K562 (cell line): ENCODE results near the gene TRPM6. TPM values are rescaled to one million over a fixed set of nuclear protein-coding genes. Genes with fewer than 3 reads are reported as not detected.

ENCODE experiments used
- ATAC-seq: fragments of 200-7000 bp; cut with Tn5 transposase; 3 replicates; pipeline ENCODE4 v1.9.1; 2020; ENCODE audit warnings: moderate library complexity
- BruUV-seq: library from RNA; stranded (reverse); fragments of 400-500 nt; replicated peaks from 2 replicates; lab custom pipeline; 2021; lab: Mats Ljungman, UMichigan
- CTCF ChIA-PET: fragments of 300-600 bp; formaldehyde crosslinking; extraction: SDS; loops from one replicate; lab custom pipeline; 2021; ENCODE audit warnings: low intra/inter-chr PET ratio; lab: Yijun Ruan, JAX
- POLR2A ChIA-PET: fragments of 300-600, 350-650 bp; sonication (Branson Sonifier 250); formaldehyde crosslinking; extraction: SDS; loops from one replicate; lab custom pipeline; 2021; ENCODE audit warnings: antibody characterized with exemption, inconsistent platforms; lab: Yijun Ruan, JAX
- DNase-seq, 4 experiments: peaks; one replicate each; pipeline versions ENCODE4 v3.0.0 to v3.0.0-alpha.2; 2011 to 2018; ENCODE audit warnings: low spot score in 3 of 4, mixed read lengths in 3 of 4; ENCODE audit errors: extremely low read depth in 1 of 4
- FAIRE-seq: peaks from 2 replicates; lab custom pipeline; 2011; peaks lifted over from hg19 to GRCh38; lab: Jason Lieb, UNC
- H2AFZ ChIP-seq: 2 replicates; pipeline ENCODE4 v1.6.0; 2011; ENCODE audit warnings: low read depth, low read length, control low read depth, inconsistent platforms
- H3K27ac ChIP-seq: fragments of 200-600 bp; 3 replicates; pipeline ENCODE4 v1.8.0; 2011; ENCODE audit warnings: low read depth, mild to moderate bottlenecking, control low read depth, inconsistent platforms, low read length, moderate library complexity, mixed read lengths; ENCODE audit errors: extremely low read depth
- H3K27me3 ChIP-seq, 2 experiments: fragments of 300-600 bp in 1 of 2; 2 replicates in 1 of 2; 3 replicates in 1 of 2; pipeline versions ENCODE4 v1.6.0 to v1.8.0; 2011; ENCODE audit warnings: inconsistent platforms in 2 of 2, low read length in 2 of 2, mild to moderate bottlenecking in 1 of 2, mixed read lengths in 1 of 2, moderate library complexity in 1 of 2; ENCODE audit not compliant: control insufficient read depth in 2 of 2, insufficient read depth in 2 of 2
- H3K36me3 ChIP-seq: fragments of 300-600 bp; 3 replicates; pipeline ENCODE4 v1.8.0; 2011; ENCODE audit warnings: mild to moderate bottlenecking, low read length, inconsistent platforms; ENCODE audit not compliant: control insufficient read depth, insufficient read depth
- H3K4me1 ChIP-seq, 2 experiments: fragments of 200-600 bp in 1 of 2; replicated peaks in 1 of 2; 2 replicates in 1 of 2; 3 replicates in 1 of 2; pipeline versions ENCODE4 v1.5.1 to v1.8.0; 2011; ENCODE audit warnings: inconsistent platforms in 2 of 2, low read length in 2 of 2, mild to moderate bottlenecking in 1 of 2, mixed read lengths in 1 of 2, moderate library complexity in 1 of 2; ENCODE audit not compliant: control insufficient read depth in 2 of 2, insufficient read depth in 2 of 2
- H3K4me2 ChIP-seq: 2 replicates; pipeline ENCODE4 v1.6.1; 2011; ENCODE audit warnings: low read length, control low read depth, inconsistent platforms, mixed read lengths; ENCODE audit not compliant: insufficient read depth
- H3K4me3 ChIP-seq: fragments of 200-600 bp; sonication (generic), shearing (Covaris generic); 2 replicates; pipeline ENCODE4 v1.5.1; 2016; ENCODE audit warnings: control low read depth, inconsistent platforms
- H3K79me2 ChIP-seq: fragments of 200-600 bp; 3 replicates; pipeline ENCODE4 v1.8.0; 2011; ENCODE audit warnings: low read length, inconsistent platforms; ENCODE audit not compliant: control insufficient read depth, insufficient read depth
- H3K9ac ChIP-seq, 2 experiments: 2 replicates each; pipeline versions ENCODE4 v1.6.0 to v1.6.1; 2011; ENCODE audit warnings: low read depth in 2 of 2, low read length in 2 of 2, control low read depth in 1 of 2, inconsistent platforms in 1 of 2, mild to moderate bottlenecking in 1 of 2, mixed read lengths in 1 of 2; ENCODE audit not compliant: insufficient read depth in 1 of 2
- H3K9me1 ChIP-seq: one replicate; pipeline ENCODE4 v1.6.0; 2011; ENCODE audit warnings: inconsistent platforms, mild to moderate bottlenecking, low read length, moderate library complexity; ENCODE audit not compliant: control insufficient read depth, insufficient read depth
- H3K9me3 ChIP-seq: replicated peaks from 2 replicates; pipeline ENCODE4 v1.5.1; 2011; ENCODE audit warnings: low read depth, low read length, inconsistent platforms; ENCODE audit not compliant: control insufficient read depth, insufficient read depth
- H4K20me1 ChIP-seq: replicated peaks from 2 replicates; pipeline ENCODE4 v1.6.1; 2011; ENCODE audit warnings: low read length, inconsistent platforms, mixed read lengths; ENCODE audit not compliant: control insufficient read depth, insufficient read depth
- LARP7 ChIP-seq: fragments of 450-650 bp; IDR thresholded peaks from 2 replicates; pipeline ENCODE4 v1.6.1; 2016
- NFRKB ChIP-seq: fragments of 450-650 bp; IDR thresholded peaks from 2 replicates; pipeline ENCODE4 v1.6.1; 2016; ENCODE audit warnings: low read depth
- SP2 ChIP-seq: IDR thresholded peaks from 2 replicates; pipeline ENCODE4 v1.6.1; 2011; ENCODE audit warnings: mild to moderate bottlenecking, low read depth, low read length, moderate library complexity; ENCODE audit not compliant: poor library complexity, severe bottlenecking; ENCODE audit errors: extremely low read depth
- TAF7 ChIP-seq: fragments of 450-650 bp; IDR thresholded peaks from 2 replicates; pipeline ENCODE4 v1.6.1; 2016; ENCODE audit warnings: missing genetic modification characterization, missing compliant biosample characterization
- ZNF77 ChIP-seq: fragments of 250-450 bp; sonication (Bioruptor Pico); IDR thresholded peaks from 2 replicates; pipeline ENCODE4 v1.5.0; 2020
- WGBS: fragments of 100-300 bp; shearing (Covaris generic); methylation state at CpG from one replicate; pipeline ENCODE4 v1.1.6; 2016; ENCODE audit warnings: low coverage, mixed read lengths; ENCODE audit not compliant: insufficient coverage; ENCODE audit errors: missing lambda C conversion rate; 5-methylcytosine and 5-hydroxymethylcytosine counted together
- in situ Hi-C: fragments of 300-500 bp; cut with MboI; formaldehyde crosslinking; loops from 4 replicates; pipeline ENCODE4 v1.15.0; 2018; ENCODE audit warnings: inconsistent platforms, mixed read lengths
- intact Hi-C: fragments of 100-400 bp; cut with micrococcal nuclease; formaldehyde crosslinking; loops from 2 replicates; pipeline ENCODE4 v1.14.2; 2022
- polyA plus RNA-seq, 8 experiments: library from polyadenylated mRNA; depleted of rRNA in 4 of 8; stranded (reverse) in 5 of 8; unstranded in 3 of 8; fragments of >200 nt; fragmentation: Nextera tagmentation in 2 of 8; fragmentation: Illumina TruSeq in 1 of 8; extraction: Ambion mirVana in 2 of 8; extraction: Trizol in 1 of 8; gene quantifications; 2 replicates each; pipeline versions ENCODE4 v1.2.1 to v1.2.3, GENCODE V29; 2011 to 2014; ENCODE audit warnings: inconsistent platforms in 1 of 8, missing spikeins in 1 of 8
- total RNA-seq, 7 experiments: library from RNA; depleted of rRNA in 6 of 7; stranded (reverse); fragments of >200 nt in 6 of 7; fragmentation: Illumina TruSeq in 2 of 7; extraction: Trizol in 2 of 7; gene quantifications; 2 replicates each; pipeline versions ENCODE4 v1.2.1 to v1.2.3, GENCODE V29; 2011 to 2021; ENCODE audit warnings: low replicate concordance in 1 of 7
- TF ChIP-seq, protein P1 (sequence below): fragments of 450-650 bp; IDR thresholded peaks from 2 replicates; pipeline ENCODE4 v1.6.1; 2016; ENCODE audit warnings: mild to moderate bottlenecking, moderate library complexity

The TRPM6 gene
- total and polyA plus RNA-seq, 9 of the 15 experiments (the other 6 are each of a cell fraction or from before 2014, with no cell fraction given), result 0.03 to 0.16 (median 0.09) TPM

DNA sequence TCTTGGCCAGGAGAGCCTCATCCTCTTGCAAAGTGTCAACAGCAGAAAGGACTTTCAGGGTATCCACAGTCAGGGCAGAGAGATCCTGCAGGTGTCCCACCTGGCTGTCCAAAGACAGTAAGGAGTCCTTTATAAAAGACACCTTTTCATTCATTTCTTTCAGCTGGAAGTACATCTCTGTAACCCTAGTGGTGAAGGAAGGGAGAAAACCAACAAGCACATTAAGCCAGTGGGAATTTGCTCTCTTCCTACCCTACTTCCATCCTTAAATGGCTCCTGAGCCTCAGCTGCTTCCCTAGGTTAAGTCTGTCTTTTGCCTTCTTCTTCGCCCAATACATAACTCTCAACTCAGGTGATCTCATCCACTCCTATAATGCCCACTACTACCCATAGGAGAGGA, 124.8 kb downstream of the TRPM6 start:
- WGBS, result 14% methylated on average over 1 of the region's 1 CpG
- intact Hi-C loops (no loop called here), in situ Hi-C loops (no loop called here)
- H3K9ac ChIP-seq, result no peak overlapping the region
- H3K9me1 ChIP-seq, result no peaks in the 10 kb centered on the region
- no peak overlapping the region for H2AFZ ChIP-seq
- H4K20me1 ChIP-seq, result no peaks in the 10 kb centered on the region
- no TSS peak for BruUV-seq
- no peak for FAIRE-seq
- no peaks in the 10 kb centered on the region for H3K4me1 ChIP-seq
- 0 out of 5 replicates have a peak, but pooled peaks cover 0 to 3% of the 10 kb centered on the region in 2 experiments for H3K27me3 ChIP-seq
- no peak overlapping the region for H3K4me2 ChIP-seq
- ChIA-PET POLR2A (no interaction called here), CTCF (no interaction called here)
- H3K4me3 ChIP-seq, result no peak overlapping the region
- TF ChIP-seq TAF7 (no peak), LARP7 (no peak), SP2 (no peak), NFRKB (no peak), ZNF77 (no peak)
- TF ChIP-seq, protein P1, sequence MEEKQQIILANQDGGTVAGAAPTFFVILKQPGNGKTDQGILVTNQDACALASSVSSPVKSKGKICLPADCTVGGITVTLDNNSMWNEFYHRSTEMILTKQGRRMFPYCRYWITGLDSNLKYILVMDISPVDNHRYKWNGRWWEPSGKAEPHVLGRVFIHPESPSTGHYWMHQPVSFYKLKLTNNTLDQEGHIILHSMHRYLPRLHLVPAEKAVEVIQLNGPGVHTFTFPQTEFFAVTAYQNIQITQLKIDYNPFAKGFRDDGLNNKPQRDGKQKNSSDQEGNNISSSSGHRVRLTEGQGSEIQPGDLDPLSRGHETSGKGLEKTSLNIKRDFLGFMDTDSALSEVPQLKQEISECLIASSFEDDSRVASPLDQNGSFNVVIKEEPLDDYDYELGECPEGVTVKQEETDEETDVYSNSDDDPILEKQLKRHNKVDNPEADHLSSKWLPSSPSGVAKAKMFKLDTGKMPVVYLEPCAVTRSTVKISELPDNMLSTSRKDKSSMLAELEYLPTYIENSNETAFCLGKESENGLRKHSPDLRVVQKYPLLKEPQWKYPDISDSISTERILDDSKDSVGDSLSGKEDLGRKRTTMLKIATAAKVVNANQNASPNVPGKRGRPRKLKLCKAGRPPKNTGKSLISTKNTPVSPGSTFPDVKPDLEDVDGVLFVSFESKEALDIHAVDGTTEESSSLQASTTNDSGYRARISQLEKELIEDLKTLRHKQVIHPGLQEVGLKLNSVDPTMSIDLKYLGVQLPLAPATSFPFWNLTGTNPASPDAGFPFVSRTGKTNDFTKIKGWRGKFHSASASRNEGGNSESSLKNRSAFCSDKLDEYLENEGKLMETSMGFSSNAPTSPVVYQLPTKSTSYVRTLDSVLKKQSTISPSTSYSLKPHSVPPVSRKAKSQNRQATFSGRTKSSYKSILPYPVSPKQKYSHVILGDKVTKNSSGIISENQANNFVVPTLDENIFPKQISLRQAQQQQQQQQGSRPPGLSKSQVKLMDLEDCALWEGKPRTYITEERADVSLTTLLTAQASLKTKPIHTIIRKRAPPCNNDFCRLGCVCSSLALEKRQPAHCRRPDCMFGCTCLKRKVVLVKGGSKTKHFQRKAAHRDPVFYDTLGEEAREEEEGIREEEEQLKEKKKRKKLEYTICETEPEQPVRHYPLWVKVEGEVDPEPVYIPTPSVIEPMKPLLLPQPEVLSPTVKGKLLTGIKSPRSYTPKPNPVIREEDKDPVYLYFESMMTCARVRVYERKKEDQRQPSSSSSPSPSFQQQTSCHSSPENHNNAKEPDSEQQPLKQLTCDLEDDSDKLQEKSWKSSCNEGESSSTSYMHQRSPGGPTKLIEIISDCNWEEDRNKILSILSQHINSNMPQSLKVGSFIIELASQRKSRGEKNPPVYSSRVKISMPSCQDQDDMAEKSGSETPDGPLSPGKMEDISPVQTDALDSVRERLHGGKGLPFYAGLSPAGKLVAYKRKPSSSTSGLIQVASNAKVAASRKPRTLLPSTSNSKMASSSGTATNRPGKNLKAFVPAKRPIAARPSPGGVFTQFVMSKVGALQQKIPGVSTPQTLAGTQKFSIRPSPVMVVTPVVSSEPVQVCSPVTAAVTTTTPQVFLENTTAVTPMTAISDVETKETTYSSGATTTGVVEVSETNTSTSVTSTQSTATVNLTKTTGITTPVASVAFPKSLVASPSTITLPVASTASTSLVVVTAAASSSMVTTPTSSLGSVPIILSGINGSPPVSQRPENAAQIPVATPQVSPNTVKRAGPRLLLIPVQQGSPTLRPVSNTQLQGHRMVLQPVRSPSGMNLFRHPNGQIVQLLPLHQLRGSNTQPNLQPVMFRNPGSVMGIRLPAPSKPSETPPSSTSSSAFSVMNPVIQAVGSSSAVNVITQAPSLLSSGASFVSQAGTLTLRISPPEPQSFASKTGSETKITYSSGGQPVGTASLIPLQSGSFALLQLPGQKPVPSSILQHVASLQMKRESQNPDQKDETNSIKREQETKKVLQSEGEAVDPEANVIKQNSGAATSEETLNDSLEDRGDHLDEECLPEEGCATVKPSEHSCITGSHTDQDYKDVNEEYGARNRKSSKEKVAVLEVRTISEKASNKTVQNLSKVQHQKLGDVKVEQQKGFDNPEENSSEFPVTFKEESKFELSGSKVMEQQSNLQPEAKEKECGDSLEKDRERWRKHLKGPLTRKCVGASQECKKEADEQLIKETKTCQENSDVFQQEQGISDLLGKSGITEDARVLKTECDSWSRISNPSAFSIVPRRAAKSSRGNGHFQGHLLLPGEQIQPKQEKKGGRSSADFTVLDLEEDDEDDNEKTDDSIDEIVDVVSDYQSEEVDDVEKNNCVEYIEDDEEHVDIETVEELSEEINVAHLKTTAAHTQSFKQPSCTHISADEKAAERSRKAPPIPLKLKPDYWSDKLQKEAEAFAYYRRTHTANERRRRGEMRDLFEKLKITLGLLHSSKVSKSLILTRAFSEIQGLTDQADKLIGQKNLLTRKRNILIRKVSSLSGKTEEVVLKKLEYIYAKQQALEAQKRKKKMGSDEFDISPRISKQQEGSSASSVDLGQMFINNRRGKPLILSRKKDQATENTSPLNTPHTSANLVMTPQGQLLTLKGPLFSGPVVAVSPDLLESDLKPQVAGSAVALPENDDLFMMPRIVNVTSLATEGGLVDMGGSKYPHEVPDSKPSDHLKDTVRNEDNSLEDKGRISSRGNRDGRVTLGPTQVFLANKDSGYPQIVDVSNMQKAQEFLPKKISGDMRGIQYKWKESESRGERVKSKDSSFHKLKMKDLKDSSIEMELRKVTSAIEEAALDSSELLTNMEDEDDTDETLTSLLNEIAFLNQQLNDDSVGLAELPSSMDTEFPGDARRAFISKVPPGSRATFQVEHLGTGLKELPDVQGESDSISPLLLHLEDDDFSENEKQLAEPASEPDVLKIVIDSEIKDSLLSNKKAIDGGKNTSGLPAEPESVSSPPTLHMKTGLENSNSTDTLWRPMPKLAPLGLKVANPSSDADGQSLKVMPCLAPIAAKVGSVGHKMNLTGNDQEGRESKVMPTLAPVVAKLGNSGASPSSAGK, result no peak
- H3K9me3 ChIP-seq, result no peaks in the 10 kb centered on the region
- no peak for DNase-seq
- no peaks in the 10 kb centered on the region for H3K36me3 ChIP-seq
- no peak overlapping the region for H3K27ac ChIP-seq
- ATAC-seq, result no peak
- H3K79me2 ChIP-seq, result no peaks in the 10 kb centered on the region
